Endothelial cell of umbilical vein (primary cell): ENCODE results near the gene CLRN3. TPM values are rescaled to one million over a fixed set of nuclear protein-coding genes. Genes with fewer than 3 reads are reported as not detected.

Experiments
- BruUV-seq: library from RNA; stranded (reverse); fragments of 400-500 nt; replicated peaks from 2 replicates; lab custom pipeline; 2021; lab: Mats Ljungman, UMichigan
- CTCF ChIA-PET: fragments of 300-600, 350-600 bp; sonication (Branson Sonifier 250); formaldehyde crosslinking; loops from one replicate; lab custom pipeline; 2021; ENCODE audit warnings: antibody characterized with exemption, inconsistent platforms; lab: Charles Lee
- POLR2A ChIA-PET: fragments of 300-600, 350-600 bp; sonication (Branson Sonifier 250); formaldehyde crosslinking; loops from one replicate; lab custom pipeline; 2021; ENCODE audit warnings: antibody characterized with exemption, inconsistent platforms; lab: Charles Lee
- DNase-seq: peaks from one replicate; pipeline ENCODE4 v3.0.0-alpha.2; 2011; ENCODE audit warnings: low read depth, low spot score
- FAIRE-seq: peaks from 2 replicates; lab custom pipeline; 2011; peaks lifted over from hg19 to GRCh38; lab: Jason Lieb, UNC
- H2AFZ ChIP-seq: 2 replicates; pipeline ENCODE4 v1.6.0; 2012; ENCODE audit warnings: low read depth, low read length, control low read depth, inconsistent platforms
- H3K27ac ChIP-seq: 2 replicates; pipeline ENCODE4 v1.5.1; 2011; ENCODE audit warnings: low read depth, mild to moderate bottlenecking, control low read depth, low read length, moderate library complexity; ENCODE audit not compliant: insufficient read depth
- H3K27me3 ChIP-seq, 2 experiments: 2 replicates each; pipeline versions ENCODE4 v1.6.0 to v1.6.1; 2011; ENCODE audit warnings: low read length in 2 of 2, mixed read lengths in 1 of 2; ENCODE audit not compliant: control insufficient read depth in 2 of 2, insufficient read depth in 2 of 2
- H3K36me3 ChIP-seq, 2 experiments: 2 replicates in 1 of 2; 3 replicates in 1 of 2; pipeline ENCODE4 v1.5.1; 2011; ENCODE audit warnings: low read length in 2 of 2, mild to moderate bottlenecking in 1 of 2, moderate library complexity in 1 of 2; ENCODE audit not compliant: control insufficient read depth in 2 of 2, insufficient read depth in 2 of 2; ENCODE audit errors: extremely low read depth in 1 of 2
- H3K4me1 ChIP-seq: 3 replicates; pipeline ENCODE4 v1.5.1; 2011; ENCODE audit warnings: mild to moderate bottlenecking, low read length; ENCODE audit not compliant: control insufficient read depth, insufficient read depth; ENCODE audit errors: extremely low read depth
- H3K4me2 ChIP-seq: 2 replicates; pipeline ENCODE4 v1.6.1; 2011; ENCODE audit warnings: low read length, control low read depth, mixed read lengths; ENCODE audit not compliant: insufficient read depth
- H3K4me3 ChIP-seq, 3 experiments: fragments of 200-600 bp in 1 of 3; sonication (generic), shearing (Covaris generic) in 1 of 3; replicated peaks in 1 of 3; 2 replicates each; pipeline ENCODE4 v1.5.1; 2011 to 2016; ENCODE audit warnings: control low read depth in 3 of 3, low read length in 3 of 3, mild to moderate bottlenecking in 2 of 3, inconsistent platforms in 1 of 3, low read depth in 1 of 3, moderate library complexity in 1 of 3; ENCODE audit not compliant: insufficient read depth in 1 of 3
- H3K79me2 ChIP-seq: 2 replicates; pipeline ENCODE4 v1.6.0; 2012; ENCODE audit warnings: low read length, inconsistent platforms; ENCODE audit not compliant: control insufficient read depth, insufficient read depth
- H3K9ac ChIP-seq: replicated peaks from 2 replicates; pipeline ENCODE3; 2011; ENCODE audit warnings: low read length, control low read depth; ENCODE audit not compliant: insufficient read depth; ENCODE audit errors: extremely low read depth
- H3K9me1 ChIP-seq: replicated peaks from 3 replicates; pipeline ENCODE4 v1.6.0; 2011; ENCODE audit warnings: mild to moderate bottlenecking, low read length; ENCODE audit not compliant: control insufficient read depth, insufficient read depth; ENCODE audit errors: extremely low read depth
- H3K9me3 ChIP-seq: replicated peaks from 2 replicates; pipeline ENCODE4 v1.5.1; 2012; ENCODE audit warnings: low read length, inconsistent platforms; ENCODE audit not compliant: control insufficient read depth, insufficient read depth
- H4K20me1 ChIP-seq: replicated peaks from 2 replicates; pipeline ENCODE3; 2011; ENCODE audit warnings: mild to moderate bottlenecking, low read length; ENCODE audit not compliant: control insufficient read depth, insufficient read depth; ENCODE audit errors: extremely low read depth
- EZH2 ChIP-seq: IDR thresholded peaks from 2 replicates; pipeline ENCODE4 v1.6.1; 2012; ENCODE audit warnings: borderline replicate concordance, low read depth, mild to moderate bottlenecking, moderate library complexity, low read length, inconsistent platforms; ENCODE audit not compliant: severe bottlenecking
- FOS ChIP-seq: IDR thresholded peaks from 2 replicates; pipeline ENCODE4 v1.6.1; 2011; ENCODE audit warnings: mild to moderate bottlenecking, low read length, moderate library complexity, borderline replicate concordance; ENCODE audit not compliant: insufficient read depth
- GATA2 ChIP-seq: IDR thresholded peaks from 2 replicates; pipeline ENCODE4 v1.7.0; 2011; ENCODE audit warnings: low read depth, mild to moderate bottlenecking, moderate library complexity, mixed read lengths, low read length; ENCODE audit not compliant: insufficient read length, insufficient read depth
- JUN ChIP-seq: IDR thresholded peaks from 2 replicates; pipeline ENCODE4 v1.6.1; 2011; ENCODE audit warnings: borderline replicate concordance, low read depth; ENCODE audit not compliant: insufficient read length, insufficient read depth
- MYC ChIP-seq: IDR thresholded peaks from one replicate; pipeline ENCODE4 v1.6.1; 2011; ENCODE audit warnings: mild to moderate bottlenecking, low read depth, low read length
- POLR2A ChIP-seq: IDR thresholded peaks from 2 replicates; pipeline ENCODE4 v1.6.1; 2012; ENCODE audit warnings: low read depth, mild to moderate bottlenecking, control low read depth, low read length
- POLR2AphosphoS5 ChIP-seq: IDR thresholded peaks from 2 replicates; pipeline ENCODE4 v1.6.1; 2012; ENCODE audit warnings: low read depth, mild to moderate bottlenecking, control low read depth, low read length, moderate library complexity; ENCODE audit not compliant: insufficient read depth
- dilution Hi-C: fragments of 300-500 bp; cut with MboI; formaldehyde crosslinking; loops from one replicate; pipeline ENCODE4 v1.15.0; 2019; ENCODE audit warnings: low sequenced_read_pairs; ENCODE audit not compliant: extremely low pct_ligation_motif_present
- intact Hi-C: fragments of 100-400 bp; cut with micrococcal nuclease; formaldehyde crosslinking; loops from one replicate; pipeline ENCODE4 v1.10.0; 2022
- polyA plus RNA-seq, 4 experiments: library from polyadenylated mRNA; depleted of rRNA in 3 of 4; stranded (reverse) in 3 of 4; unstranded in 1 of 4; fragments of >200 nt; gene quantifications; 2 replicates each; pipeline versions ENCODE4 v1.2.1 to v1.2.3, GENCODE V29; 2011 to 2012; ENCODE audit warnings: missing spikeins in 1 of 4
- total RNA-seq: library from RNA; stranded (reverse); gene quantifications from 2 replicates; pipeline ENCODE4 v1.2.3, GENCODE V29; 2021
- TF ChIP-seq, protein P1 (sequence below), 2 donors: IDR thresholded peaks; 1 replicate in 1 of 2; 2 replicates in 1 of 2; pipeline ENCODE4 v1.5.1; 2011; ENCODE audit warnings: low read length in 2 of 2, mild to moderate bottlenecking in 2 of 2, moderate library complexity in 2 of 2, control low read depth in 1 of 2, inconsistent platforms in 1 of 2, low read depth in 1 of 2; ENCODE audit not compliant: insufficient read depth in 1 of 2; ENCODE audit errors: extremely low read depth in 1 of 2
- TF ChIP-seq, protein P2 (sequence below): IDR thresholded peaks from 2 replicates; pipeline ENCODE4 v1.6.1; 2011; ENCODE audit not compliant: insufficient read depth, insufficient read length

The CLRN3 gene
- total and polyA plus RNA-seq, 2 donors (not counting 3 experiments of a cell fraction or from before 2014, with no cell fraction given): 0.07 TPM; not detected in 1

DNA sequence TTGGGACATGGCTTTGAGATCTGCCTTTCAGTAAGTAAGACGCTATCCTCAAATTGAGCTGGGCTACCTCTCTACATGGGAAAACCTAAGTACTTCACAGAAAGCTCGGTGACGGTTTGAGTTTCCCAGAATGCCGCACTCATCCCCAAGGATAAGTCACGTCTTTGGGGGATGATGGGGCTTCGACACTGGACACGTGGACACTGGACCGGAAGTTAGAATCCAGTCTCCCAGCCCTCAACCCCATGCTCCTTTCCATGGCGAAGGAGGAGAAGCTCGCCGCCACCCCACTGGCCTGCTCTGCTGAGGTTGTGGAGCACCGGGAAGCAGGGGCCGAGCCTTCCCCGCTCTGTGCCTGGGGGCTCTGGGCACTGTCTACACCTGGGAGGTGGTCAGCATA lies 41.6 kb upstream of the CLRN3 start:
- H2AFZ ChIP-seq: no peak overlapping the region
- H3K9me1 ChIP-seq: no peaks in the 10 kb centered on the region
- dilution Hi-C loops (no loop called here), intact Hi-C loops (no loop called here)
- ChIA-PET POLR2A (no interaction called here), CTCF (no interaction called here)
- H3K4me1 ChIP-seq: peaks cover 2% of the 10 kb centered on the region
- H3K79me2 ChIP-seq: no peaks in the 10 kb centered on the region
- no peak for FAIRE-seq
- no peak overlapping the region for H3K4me3 ChIP-seq
- no peak overlapping the region for H3K4me2 ChIP-seq
- no peak for TF ChIP-seq POLR2A
- no peak for TF ChIP-seq JUN
- TF ChIP-seq GATA2: no peak
- TF ChIP-seq, protein P1, sequence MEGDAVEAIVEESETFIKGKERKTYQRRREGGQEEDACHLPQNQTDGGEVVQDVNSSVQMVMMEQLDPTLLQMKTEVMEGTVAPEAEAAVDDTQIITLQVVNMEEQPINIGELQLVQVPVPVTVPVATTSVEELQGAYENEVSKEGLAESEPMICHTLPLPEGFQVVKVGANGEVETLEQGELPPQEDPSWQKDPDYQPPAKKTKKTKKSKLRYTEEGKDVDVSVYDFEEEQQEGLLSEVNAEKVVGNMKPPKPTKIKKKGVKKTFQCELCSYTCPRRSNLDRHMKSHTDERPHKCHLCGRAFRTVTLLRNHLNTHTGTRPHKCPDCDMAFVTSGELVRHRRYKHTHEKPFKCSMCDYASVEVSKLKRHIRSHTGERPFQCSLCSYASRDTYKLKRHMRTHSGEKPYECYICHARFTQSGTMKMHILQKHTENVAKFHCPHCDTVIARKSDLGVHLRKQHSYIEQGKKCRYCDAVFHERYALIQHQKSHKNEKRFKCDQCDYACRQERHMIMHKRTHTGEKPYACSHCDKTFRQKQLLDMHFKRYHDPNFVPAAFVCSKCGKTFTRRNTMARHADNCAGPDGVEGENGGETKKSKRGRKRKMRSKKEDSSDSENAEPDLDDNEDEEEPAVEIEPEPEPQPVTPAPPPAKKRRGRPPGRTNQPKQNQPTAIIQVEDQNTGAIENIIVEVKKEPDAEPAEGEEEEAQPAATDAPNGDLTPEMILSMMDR (IDR thresholded peaks at IDR 0.05; ENCODE audit: extremely low read depth in 1 of 2, insufficient read depth in 1 of 2, low read depth in 1 of 2, low read length in 2 of 2): no peak
- no peak for TF ChIP-seq FOS
- TF ChIP-seq EZH2: no peak
- TF ChIP-seq, protein P2, sequence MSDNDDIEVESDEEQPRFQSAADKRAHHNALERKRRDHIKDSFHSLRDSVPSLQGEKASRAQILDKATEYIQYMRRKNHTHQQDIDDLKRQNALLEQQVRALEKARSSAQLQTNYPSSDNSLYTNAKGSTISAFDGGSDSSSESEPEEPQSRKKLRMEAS: no peak
- TF ChIP-seq POLR2AphosphoS5: no peak
- TF ChIP-seq MYC: no peak
- H3K9ac ChIP-seq: no peak overlapping the region
- H3K27me3 ChIP-seq: no peaks in the 10 kb centered on the region
- H3K36me3 ChIP-seq: peaks cover 0 to 13% of the 10 kb centered on the region in 2 experiments
- H3K27ac ChIP-seq: no peak overlapping the region
- BruUV-seq: no TSS peak
- no peaks in the 10 kb centered on the region for H3K9me3 ChIP-seq
- DNase-seq: no peak
- no peaks in the 10 kb centered on the region for H4K20me1 ChIP-seq
